Gastroesophageal sphincter (tissue), 3 donors: ENCODE data around the gene MYH7.

Experiments
- POLR2AphosphoS5 ChIP-seq: sonication (generic); formaldehyde crosslinking; IDR thresholded peaks from one replicate; pipeline ENCODE4 v1.6.1; 2017; ENCODE audit warnings: antibody characterized with exemption
- TF ChIP-seq, protein P1 (sequence below), 4 experiments: fragments of 200-600 bp in 2 of 4; fragments of 450-650 bp in 2 of 4; sonication (generic) in 1 of 4; IDR thresholded peaks; one replicate each; pipeline ENCODE4 v1.5.1; 2017 to 2019; ENCODE audit warnings: antibody characterized with exemption in 4 of 4, mild to moderate bottlenecking in 2 of 4, moderate library complexity in 2 of 4

- TF ChIP-seq, protein P1, sequence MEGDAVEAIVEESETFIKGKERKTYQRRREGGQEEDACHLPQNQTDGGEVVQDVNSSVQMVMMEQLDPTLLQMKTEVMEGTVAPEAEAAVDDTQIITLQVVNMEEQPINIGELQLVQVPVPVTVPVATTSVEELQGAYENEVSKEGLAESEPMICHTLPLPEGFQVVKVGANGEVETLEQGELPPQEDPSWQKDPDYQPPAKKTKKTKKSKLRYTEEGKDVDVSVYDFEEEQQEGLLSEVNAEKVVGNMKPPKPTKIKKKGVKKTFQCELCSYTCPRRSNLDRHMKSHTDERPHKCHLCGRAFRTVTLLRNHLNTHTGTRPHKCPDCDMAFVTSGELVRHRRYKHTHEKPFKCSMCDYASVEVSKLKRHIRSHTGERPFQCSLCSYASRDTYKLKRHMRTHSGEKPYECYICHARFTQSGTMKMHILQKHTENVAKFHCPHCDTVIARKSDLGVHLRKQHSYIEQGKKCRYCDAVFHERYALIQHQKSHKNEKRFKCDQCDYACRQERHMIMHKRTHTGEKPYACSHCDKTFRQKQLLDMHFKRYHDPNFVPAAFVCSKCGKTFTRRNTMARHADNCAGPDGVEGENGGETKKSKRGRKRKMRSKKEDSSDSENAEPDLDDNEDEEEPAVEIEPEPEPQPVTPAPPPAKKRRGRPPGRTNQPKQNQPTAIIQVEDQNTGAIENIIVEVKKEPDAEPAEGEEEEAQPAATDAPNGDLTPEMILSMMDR (IDR thresholded peaks at IDR 0.05), result no peak
- no peak for TF ChIP-seq POLR2AphosphoS5
Measured at GRCh38 chr14:23398348-23398747, 37.1 kb downstream of the MYH7 start.
